ENCODE data around the gene ARHGEF2. TPM values are rescaled to one million over a fixed set of nuclear protein-coding genes. Genes with fewer than 3 reads are reported as not detected.

Gene ARHGEF2
- total and polyA plus RNA-seq, 2 donors from 2014 or later = 32.3 to 99.6 TPM

GRCh38 chr1:155979597-155980343 is 1.4 kb upstream of the ARHGEF2 start:
- peak overlapping the region in 2 of 3 donors; percentile 87 to 88 for H3K9ac ChIP-seq (ENCODE audit: low read length in 3 of 3)
- H3K27ac ChIP-seq (ENCODE audit: low read depth in 2 of 2, low read length in 2 of 2) = peak overlapping the region; percentile 92 to 94
- DNase-seq = no peak
- H3K9me3 ChIP-seq (ENCODE audit: control insufficient read depth in 2 of 3, insufficient read depth in 1 of 3, low read length in 3 of 3) = no peaks in the 10 kb centered on the region
- no peaks in the 10 kb centered on the region for H3K27me3 ChIP-seq (ENCODE audit: control insufficient read depth, insufficient read depth, low read length)
- TF ChIP-seq CTCF (IDR thresholded peaks at IDR 0.05; ENCODE audit: borderline replicate concordance, extremely low read depth, insufficient read depth) = no peak
- H3K36me3 ChIP-seq (ENCODE audit: control insufficient read depth in 2 of 3, insufficient read depth in 3 of 3, low read length in 3 of 3) = no peaks in the 10 kb centered on the region
- intact Hi-C loops (cut with DNase I) = no loop called here
- peaks cover 7 to 56% (median 25%) of the 10 kb centered on the region in 3 donors for H3K4me1 ChIP-seq (ENCODE audit: control insufficient read depth in 2 of 3, insufficient read depth in 2 of 3, low read depth in 1 of 3, low read length in 3 of 3)
- H3K4me3 ChIP-seq (ENCODE audit: low read length in 3 of 3) = peak overlapping the region in 2 of 3 donors; percentile 28 to 73
- no peak for FAIRE-seq

GRCh38 chr1:155978973-155979429 is 654 bp upstream of the ARHGEF2 start:
- H3K27me3 ChIP-seq (ENCODE audit: control insufficient read depth, insufficient read depth, low read length) = no peaks in the 10 kb centered on the region
- no peaks in the 10 kb centered on the region for H3K9me3 ChIP-seq (ENCODE audit: control insufficient read depth in 2 of 3, insufficient read depth in 1 of 3, low read length in 3 of 3)
- H3K27ac ChIP-seq (ENCODE audit: low read depth in 2 of 2, low read length in 2 of 2) = peak overlapping the region; percentile 92 to 94
- peak overlapping the region; percentile 33 to 88 (median 87) for H3K9ac ChIP-seq (ENCODE audit: low read length in 3 of 3)
- H3K36me3 ChIP-seq (ENCODE audit: control insufficient read depth in 2 of 3, insufficient read depth in 3 of 3, low read length in 3 of 3) = no peaks in the 10 kb centered on the region
- DNase-seq (no peak), FAIRE-seq (no peak)
- peak overlapping the region; percentile 59 to 73 (median 71) for H3K4me3 ChIP-seq (ENCODE audit: low read length in 3 of 3)
- H3K4me1 ChIP-seq (ENCODE audit: control insufficient read depth in 2 of 3, insufficient read depth in 2 of 3, low read depth in 1 of 3, low read length in 3 of 3) = peaks cover 7 to 57% (median 25%) of the 10 kb centered on the region in 3 donors
- intact Hi-C loops (cut with DNase I) = no loop called here
- no peak for TF ChIP-seq CTCF (IDR thresholded peaks at IDR 0.05; ENCODE audit: borderline replicate concordance, extremely low read depth, insufficient read depth)

GRCh38 chr1:155977690-155978324 is 540 bp downstream of the ARHGEF2 start:
- H3K4me1 ChIP-seq (ENCODE audit: control insufficient read depth in 2 of 3, insufficient read depth in 2 of 3, low read depth in 1 of 3, low read length in 3 of 3) = peaks cover 7 to 51% (median 25%) of the 10 kb centered on the region in 3 donors
- DNase-seq (peak; percentile 47 to 89 (median 70)), FAIRE-seq (no peak)

More at GRCh38 chr1:155977690-155978324, 540 bp downstream of the ARHGEF2 start:
- H3K36me3 ChIP-seq (ENCODE audit: control insufficient read depth in 2 of 3, insufficient read depth in 3 of 3, low read length in 3 of 3) = no peaks in the 10 kb centered on the region
- peak overlapping the region; percentile 59 to 73 (median 71) for H3K4me3 ChIP-seq (ENCODE audit: low read length in 3 of 3)
- no peaks in the 10 kb centered on the region for H3K9me3 ChIP-seq (ENCODE audit: control insufficient read depth in 2 of 3, insufficient read depth in 1 of 3, low read length in 3 of 3)
- H3K9ac ChIP-seq (ENCODE audit: low read length in 3 of 3) = peak overlapping the region; percentile 43 to 87 (median 86)
- no peaks in the 10 kb centered on the region for H3K27me3 ChIP-seq (ENCODE audit: control insufficient read depth, insufficient read depth, low read length)
- no peak for TF ChIP-seq CTCF (IDR thresholded peaks at IDR 0.05; ENCODE audit: borderline replicate concordance, extremely low read depth, insufficient read depth)
- peak overlapping the region; percentile 92 to 94 for H3K27ac ChIP-seq (ENCODE audit: low read depth in 2 of 2, low read length in 2 of 2)
- intact Hi-C loops (cut with DNase I) = no loop called here

Data from kidney (tissue), 14 donors.